ENCODE measurements around the gene SLC12A7. TPM values are rescaled to one million over a fixed set of nuclear protein-coding genes. Genes with fewer than 3 reads are reported as not detected.

The SLC12A7 gene
- total and polyA plus RNA-seq, 9 of the 15 experiments (the other 6 are each of a cell fraction or from before 2014, with no cell fraction given), result 0.01 to 3.1 (median 0.56) TPM

- TF ChIP-seq SIN3B (IDR thresholded peaks at IDR 0.05; ENCODE audit: low read depth), result peak; percentile 46; the same call in 1 of the 2 replicates
- no peak for TF ChIP-seq ARID3B (CRISPR knock-in tag; IDR thresholded peaks at IDR 0.05; ENCODE audit: borderline replicate concordance)
- no peak for TF ChIP-seq MAFF (IDR thresholded peaks at IDR 0.05; ENCODE audit: low read length)
- TF ChIP-seq THAP12 (CRISPR knock-in tag; IDR thresholded peaks at IDR 0.05), result no peak
- TF ChIP-seq ATF6 (CRISPR knock-in tag; IDR thresholded peaks at IDR 0.05), result no peak
- no peak for TF ChIP-seq THAP7 (CRISPR knock-in tag; IDR thresholded peaks at IDR 0.05)
- no peak for TF ChIP-seq CCNT2 (IDR thresholded peaks at IDR 0.05; ENCODE audit: borderline replicate concordance, extremely low read depth, insufficient read length, low read depth, low read length)
- TF ChIP-seq HOXB6 (CRISPR knock-in tag; IDR thresholded peaks at IDR 0.05; ENCODE audit: borderline replicate concordance), result no peak
- TF ChIP-seq GTF3C2 (IDR thresholded peaks at IDR 0.05; ENCODE audit: borderline replicate concordance, extremely low read depth, insufficient read length), result no peak
- no peak for TF ChIP-seq SNAPC5 (CRISPR knock-in tag; IDR thresholded peaks at IDR 0.05)
- no peak for TF ChIP-seq MXI1 (IDR thresholded peaks at IDR 0.05; ENCODE audit: low read depth, low read length)
- TF ChIP-seq MIER1 (IDR thresholded peaks at IDR 0.05; ENCODE audit: low read depth), result no peak
- 0 out of 2 replicates have a peak, but pooled peaks have one; percentile 28 for TF ChIP-seq GATAD2B (IDR thresholded peaks at IDR 0.05; ENCODE audit: borderline replicate concordance)
- no peak for TF ChIP-seq BRF2 (IDR thresholded peaks at IDR 0.05; ENCODE audit: borderline replicate concordance, insufficient read depth, insufficient read length)
Measured at GRCh38 chr5:1111727-1112289, at the start of gene SLC12A7 (continued).

All from K562 (cell line).